ENCODE measurements around the gene SF3A1. TPM values are rescaled to one million over a fixed set of nuclear protein-coding genes. Genes with fewer than 3 reads are reported as not detected.

SF3A1 gene
- total RNA-seq, 1 experiment from 2014 or later, result 19.5 TPM

DNA sequence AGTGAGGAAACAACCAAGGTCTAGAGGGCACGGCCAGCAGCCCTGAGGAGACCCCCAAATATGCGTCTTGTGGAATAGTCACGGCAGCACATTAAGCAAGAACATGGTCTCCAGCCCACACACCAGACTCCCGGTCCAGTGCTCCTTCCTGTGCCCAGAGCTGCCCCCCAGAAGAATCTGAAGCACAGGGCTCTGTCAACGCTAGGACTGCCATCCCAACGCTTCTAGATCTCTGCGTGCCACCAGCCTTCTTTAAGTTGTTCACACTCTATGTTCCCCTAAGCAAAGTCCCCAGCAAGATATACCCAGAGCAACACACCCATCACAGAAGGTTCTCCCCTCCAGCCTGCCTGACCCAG lies 36.6 kb upstream of the SF3A1 start:
- Histone ChIP-seq H3K36me3 (no peaks in the 10 kb centered on the region), H3K27me3 (no peaks in the 10 kb centered on the region), H3K4me3 (no peak overlapping the region), H3K9me3 (peaks cover 6% of the 10 kb centered on the region)
- DNase-seq, result no peak

- DNase-seq, result no peak
Measured at GRCh38 chr22:30392661-30393321, 36.1 kb upstream of the SF3A1 start.

DNA sequence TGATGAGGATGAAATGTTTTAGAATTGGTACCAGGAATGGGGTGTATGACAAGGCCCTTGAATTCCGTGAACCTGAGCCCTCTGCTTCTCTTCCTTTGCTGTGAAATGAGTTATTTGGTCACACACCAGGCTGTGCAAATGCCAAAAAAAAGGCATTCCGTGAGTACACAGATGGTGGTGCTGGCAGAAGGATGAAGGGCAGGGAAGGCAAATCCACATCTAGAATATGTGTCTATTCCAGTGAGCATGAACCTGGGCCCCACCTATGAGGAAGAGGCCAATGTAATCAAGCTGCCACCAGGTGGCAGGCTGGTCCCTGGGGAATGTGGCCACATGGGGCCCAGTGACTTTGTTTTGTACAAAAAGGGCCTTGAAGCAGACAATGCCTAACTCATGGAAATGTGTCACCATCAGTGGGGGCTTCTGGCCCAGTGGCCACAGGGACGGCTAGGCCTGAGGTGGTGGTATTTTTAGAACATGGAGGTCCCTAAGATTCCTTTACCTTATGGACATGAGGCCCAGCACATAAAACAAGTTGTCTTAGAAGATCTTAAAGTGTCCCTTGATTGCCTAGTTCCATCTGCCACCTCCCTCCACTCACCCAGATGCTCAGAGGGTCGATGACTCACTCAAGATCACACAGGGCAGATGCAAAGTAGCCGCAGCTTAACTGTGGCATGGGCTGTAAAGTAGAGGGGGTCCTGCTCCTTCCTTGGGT lies 34.4 kb upstream of the SF3A1 start:
- H3K27me3 ChIP-seq, result no peaks in the 10 kb centered on the region
- H3K9me3 ChIP-seq, result peaks cover 6% of the 10 kb centered on the region
- peak; percentile 43 for DNase-seq
- no peak overlapping the region for H3K4me3 ChIP-seq
- no peaks in the 10 kb centered on the region for H3K36me3 ChIP-seq

More at GRCh38 chr22:30392661-30393321, 36.1 kb upstream of the SF3A1 start:
- H3K27me3 ChIP-seq, result no peaks in the 10 kb centered on the region
- no peak overlapping the region for H3K4me3 ChIP-seq
- H3K9me3 ChIP-seq, result peaks cover 6% of the 10 kb centered on the region
- no peaks in the 10 kb centered on the region for H3K36me3 ChIP-seq

DNA sequence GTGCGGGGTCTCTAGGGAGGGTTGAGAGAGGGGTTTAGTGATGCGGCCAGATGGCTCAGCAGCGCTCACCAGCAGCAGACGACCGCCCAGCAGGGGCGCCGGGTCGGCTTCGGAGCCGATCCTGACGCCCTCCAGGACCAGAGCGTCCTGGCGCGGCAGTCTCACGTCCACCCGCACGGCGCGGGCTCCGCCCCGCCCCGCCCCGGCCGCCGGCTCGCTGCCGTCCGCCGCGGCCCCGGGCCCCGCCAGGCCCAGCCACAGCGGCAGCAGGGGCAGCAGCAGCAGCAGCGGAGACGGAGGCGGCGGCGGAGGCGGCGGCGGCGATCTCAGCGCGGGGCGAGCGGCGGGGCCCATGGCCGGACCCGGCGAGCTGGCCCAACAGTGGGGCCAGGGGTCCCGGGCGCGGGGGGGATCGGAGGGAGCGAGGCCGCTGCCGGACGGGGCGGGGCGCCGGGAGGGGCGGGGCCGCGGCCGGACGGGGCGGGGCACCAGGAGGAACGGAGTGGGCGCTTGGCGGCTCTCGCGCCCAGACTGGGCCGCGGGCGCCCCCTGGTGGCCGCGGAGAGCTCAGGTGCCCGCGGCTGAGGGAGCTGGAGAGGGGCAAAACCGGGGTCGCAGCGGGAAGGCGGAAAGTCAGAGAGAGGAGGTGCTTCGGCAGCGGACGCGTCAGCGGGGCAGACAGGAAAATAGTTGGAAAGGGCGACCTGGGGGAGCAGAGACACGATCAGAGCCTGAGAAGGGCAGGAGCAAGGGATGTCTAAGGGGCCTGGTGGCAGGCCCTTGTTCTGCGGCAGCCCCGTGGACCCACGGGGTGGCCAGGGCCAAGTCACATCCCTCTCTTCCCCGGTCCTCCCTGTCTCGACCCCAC lies 30.5 kb upstream of the SF3A1 start, which contains the start of gene RNF215:
TSS of gene RNF215 (minus strand) at position 452 of the 868 bp plus-strand sequence. CDS start at position 354, 98 bp downstream.
- peak; percentile 74 for DNase-seq
- Histone ChIP-seq H3K27me3 (no peaks in the 10 kb centered on the region), H3K36me3 (no peaks in the 10 kb centered on the region), H3K9me3 (peaks cover 6% of the 10 kb centered on the region), H3K4me3 (peak within 1 kb of the TSS; percentile 58)

- Histone ChIP-seq H3K4me3 (peak overlapping the region; percentile 58), H3K27me3 (no peaks in the 10 kb centered on the region), H3K9me3 (peaks cover 6% of the 10 kb centered on the region), H3K36me3 (no peaks in the 10 kb centered on the region; the same call in 1 of the 2 replicates)
- DNase-seq, result no peak
Measured at GRCh38 chr22:30386608-30386959, 29.9 kb upstream of the SF3A1 start.

- Histone ChIP-seq H3K27me3 (no peaks in the 10 kb centered on the region), H3K36me3 (no peaks in the 10 kb centered on the region; the same call in 1 of the 2 replicates), H3K4me3 (no peak overlapping the region), H3K9me3 (peaks cover 5% of the 10 kb centered on the region)
- DNase-seq, result no peak
Measured at GRCh38 chr22:30385942-30386341, 29.2 kb upstream of the SF3A1 start.

DNA sequence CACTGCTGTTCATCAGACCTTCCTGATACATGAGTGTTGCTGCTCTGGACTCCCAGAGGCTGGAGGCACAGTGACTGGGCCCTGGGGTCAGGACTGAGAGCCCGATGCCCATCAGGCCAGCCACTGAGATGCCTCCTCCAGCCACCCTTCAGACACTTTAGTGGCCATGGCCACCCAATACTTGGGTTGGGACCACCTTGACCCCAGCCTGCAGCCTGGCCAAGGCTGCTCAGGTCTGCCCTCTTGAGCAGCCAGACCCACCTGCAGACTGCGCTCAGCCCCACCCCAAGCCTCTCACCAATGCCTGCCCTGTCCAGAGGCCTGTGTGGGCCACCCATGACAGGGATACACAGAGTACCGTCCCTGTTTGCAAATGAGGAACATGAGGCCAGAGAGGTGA lies 26.4 kb upstream of the SF3A1 start:
- no peak for DNase-seq
- H3K4me3 ChIP-seq, result no peak overlapping the region
- no peaks in the 10 kb centered on the region; the same call in 1 of the 2 replicates for H3K36me3 ChIP-seq

DNA sequence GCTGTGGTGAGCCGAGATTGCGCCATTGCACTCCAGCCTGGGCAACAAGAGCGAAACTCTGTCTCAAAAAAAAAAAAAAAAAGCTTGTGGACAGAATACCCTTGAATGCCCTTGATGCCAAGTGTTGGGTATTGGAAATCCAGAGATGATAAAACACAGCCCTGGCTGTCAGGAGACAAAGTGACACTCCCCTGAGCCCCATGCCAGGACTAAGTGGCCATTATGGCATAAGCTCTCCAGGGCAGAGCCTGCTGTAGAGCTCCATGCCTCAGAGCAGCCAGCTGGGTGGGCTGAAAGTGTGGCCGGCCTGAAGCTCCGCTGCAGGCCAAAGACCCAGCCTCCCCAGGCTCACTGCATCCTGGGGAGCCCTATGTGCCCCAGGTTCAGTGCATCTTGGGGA lies 25.6 kb upstream of the SF3A1 start:
- no peaks in the 10 kb centered on the region; the same call in 1 of the 2 replicates for H3K36me3 ChIP-seq
- no peak for DNase-seq
- H3K27me3 ChIP-seq, result no peaks in the 10 kb centered on the region
- no peaks in the 10 kb centered on the region for H3K9me3 ChIP-seq
- H3K4me3 ChIP-seq, result no peak overlapping the region

More for the DNA sequence above, 26.4 kb upstream of the SF3A1 start:
- H3K27me3 ChIP-seq, result no peaks in the 10 kb centered on the region
- no peaks in the 10 kb centered on the region for H3K9me3 ChIP-seq

GRCh38 chr22:30381264-30381663 lies 24.6 kb upstream of the SF3A1 start:
- Histone ChIP-seq H3K4me3 (no peak overlapping the region), H3K36me3 (no peaks in the 10 kb centered on the region; the same call in 1 of the 2 replicates), H3K27me3 (no peaks in the 10 kb centered on the region), H3K9me3 (no peaks in the 10 kb centered on the region)
- DNase-seq, result no peak

DNA sequence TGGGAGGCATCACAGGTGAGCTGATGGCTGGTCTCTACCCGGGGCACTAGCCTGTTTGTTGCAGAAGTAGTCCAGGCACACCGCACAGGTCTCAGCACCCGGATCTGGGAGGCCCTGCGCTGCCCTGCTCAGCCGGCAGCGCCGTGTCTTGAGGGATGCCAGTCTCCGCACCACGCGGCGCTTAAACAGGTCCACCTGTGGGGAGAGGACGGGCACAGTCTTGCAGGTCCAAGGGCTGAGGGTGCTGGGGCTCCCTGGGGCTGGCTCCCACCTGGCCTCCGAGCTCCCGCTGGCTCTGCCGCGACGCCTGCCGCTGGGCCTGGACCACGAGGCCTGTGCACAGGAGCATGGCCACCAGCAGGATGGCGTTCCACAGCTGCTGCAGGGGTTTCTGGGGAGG lies 23.3 kb upstream of the SF3A1 start:
- H3K27me3 ChIP-seq, result no peaks in the 10 kb centered on the region
- H3K4me3 ChIP-seq, result no peak overlapping the region
- no peaks in the 10 kb centered on the region; the same call in 1 of the 2 replicates for H3K36me3 ChIP-seq
- no peaks in the 10 kb centered on the region for H3K9me3 ChIP-seq
- no peak for DNase-seq

DNA sequence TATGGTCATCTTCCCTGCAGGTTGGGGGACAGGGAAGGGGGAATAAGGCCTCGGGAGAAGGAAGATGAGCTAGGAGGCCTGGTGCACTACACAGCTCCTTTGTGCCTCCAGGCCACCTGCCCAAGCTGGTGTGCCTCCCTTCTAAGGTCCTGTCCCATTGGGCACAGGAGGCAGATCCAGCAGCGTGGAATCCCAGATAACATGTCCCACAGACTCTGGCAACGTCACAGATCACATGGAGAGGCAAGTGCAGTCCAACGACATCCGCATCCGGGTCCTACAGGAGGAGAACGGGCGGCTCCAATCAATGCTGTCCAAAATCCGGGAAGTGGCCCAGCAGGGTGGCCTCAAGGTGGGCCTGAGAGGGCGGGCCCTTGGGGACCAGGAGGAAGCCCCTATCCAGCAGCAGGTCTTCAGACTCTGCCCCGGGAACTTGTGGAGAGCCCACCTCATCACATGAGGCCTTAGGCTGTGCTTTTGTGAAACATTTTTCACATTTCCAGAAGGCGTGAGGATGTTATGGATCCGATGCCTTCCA lies 18.7 kb upstream of the SF3A1 start:
- no peak overlapping the region for H3K4me3 ChIP-seq
- H3K27me3 ChIP-seq, result no peaks in the 10 kb centered on the region
- H3K9me3 ChIP-seq, result no peaks in the 10 kb centered on the region
- no peaks in the 10 kb centered on the region for H3K36me3 ChIP-seq
- DNase-seq, result no peak

DNA sequence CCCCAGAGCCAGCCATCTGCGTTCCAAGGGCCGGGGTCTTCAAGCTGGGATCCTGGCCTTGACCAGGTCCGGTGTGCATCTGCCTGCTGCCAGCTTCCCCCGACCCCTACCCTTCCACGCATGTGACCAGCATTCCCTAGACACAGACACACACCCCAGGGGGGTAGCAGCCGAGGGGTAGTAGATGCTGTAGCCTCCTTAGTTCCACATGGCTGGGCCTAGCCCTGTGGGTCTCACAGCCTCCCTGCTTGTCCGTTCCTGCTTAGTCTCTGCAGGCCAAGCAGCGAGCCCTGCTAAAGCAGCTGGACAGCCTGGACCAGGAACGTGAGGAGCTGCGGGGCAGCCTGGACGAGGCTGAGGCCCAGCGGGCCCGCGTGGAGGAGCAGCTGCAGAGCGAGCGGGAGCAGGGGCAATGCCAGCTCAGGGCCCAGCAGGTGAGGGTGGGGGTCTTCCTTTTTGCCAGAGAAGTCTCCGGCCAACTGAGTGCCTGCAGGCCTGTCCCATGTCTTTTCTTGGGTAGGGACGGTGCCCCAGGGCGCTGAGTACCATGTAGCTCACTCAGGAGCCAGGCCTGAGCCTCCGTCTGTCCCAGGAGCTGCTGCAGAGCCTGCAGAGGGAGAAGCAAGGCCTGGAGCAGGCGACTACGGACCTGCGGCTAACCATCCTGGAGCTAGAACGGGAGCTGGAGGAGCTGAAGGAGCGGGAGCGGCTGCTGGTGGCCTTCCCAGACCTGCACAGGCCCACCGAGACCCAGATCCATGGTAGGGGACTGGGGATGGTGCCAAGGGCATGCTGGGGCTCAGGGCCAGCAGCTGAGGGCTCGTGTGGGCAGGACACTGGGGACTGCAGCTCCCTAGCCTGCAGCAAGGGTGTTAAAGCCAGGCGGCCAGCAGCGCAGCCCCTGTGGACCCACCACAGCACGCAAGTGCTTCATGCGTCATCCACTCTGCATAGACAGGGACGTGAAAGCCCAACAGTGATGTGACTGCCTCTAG lies 16.9 kb upstream of the SF3A1 start:
- H3K4me3 ChIP-seq, result no peak overlapping the region
- no peaks in the 10 kb centered on the region for H3K36me3 ChIP-seq
- DNase-seq, result no peak
- H3K27me3 ChIP-seq, result no peaks in the 10 kb centered on the region
- H3K9me3 ChIP-seq, result no peaks in the 10 kb centered on the region

GRCh38 chr22:30372915-30373314 lies 16.2 kb upstream of the SF3A1 start:
- no peak for DNase-seq
- H3K9me3 ChIP-seq, result no peaks in the 10 kb centered on the region
- H3K4me3 ChIP-seq, result no peak overlapping the region
- no peaks in the 10 kb centered on the region for H3K27me3 ChIP-seq
- no peaks in the 10 kb centered on the region for H3K36me3 ChIP-seq

DNA sequence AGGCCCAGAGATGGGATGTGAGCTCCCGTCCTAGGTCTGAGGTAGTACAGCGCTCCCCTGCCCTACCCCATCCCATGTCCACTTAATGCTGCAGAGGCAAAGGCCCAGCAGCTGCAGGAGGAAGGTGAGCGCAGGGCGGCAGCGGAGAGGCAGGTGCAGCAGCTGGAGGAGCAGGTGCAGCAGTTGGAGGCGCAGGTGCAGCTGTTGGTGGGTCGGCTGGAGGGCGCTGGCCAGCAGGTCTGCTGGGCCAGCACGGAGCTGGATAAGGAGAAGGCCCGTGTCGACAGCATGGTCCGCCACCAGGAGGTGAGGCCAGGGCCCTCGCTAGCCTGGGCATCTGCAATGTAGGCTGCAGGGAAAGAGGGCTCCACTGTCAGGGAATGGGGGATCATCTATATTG lies 15.3 kb upstream of the SF3A1 start:
- no peaks in the 10 kb centered on the region for H3K36me3 ChIP-seq
- H3K9me3 ChIP-seq, result no peaks in the 10 kb centered on the region
- no peak overlapping the region for H3K4me3 ChIP-seq
- no peaks in the 10 kb centered on the region for H3K27me3 ChIP-seq
- no peak for DNase-seq

DNA sequence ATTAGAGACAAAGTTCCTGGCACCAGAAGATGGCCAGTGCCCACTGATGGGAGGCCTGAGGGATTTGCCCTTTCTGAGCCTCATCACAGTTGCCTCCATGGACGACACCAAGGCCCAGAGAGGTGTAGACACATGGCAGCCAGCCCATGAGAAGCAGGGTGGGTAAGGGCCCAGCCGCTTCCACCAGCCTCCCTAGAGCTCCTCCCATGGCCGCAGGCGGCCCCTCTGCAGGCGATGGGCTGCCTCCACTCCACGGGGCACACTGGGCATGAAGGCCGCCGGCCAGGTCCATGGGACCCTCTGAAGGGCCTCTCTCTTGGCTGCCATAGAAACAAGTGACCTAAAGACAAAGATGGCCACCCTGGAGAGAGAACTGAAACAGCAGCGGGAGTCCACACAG lies 14.6 kb upstream of the SF3A1 start:
- Histone ChIP-seq H3K36me3 (no peaks in the 10 kb centered on the region), H3K27me3 (no peaks in the 10 kb centered on the region), H3K4me3 (no peak overlapping the region), H3K9me3 (no peaks in the 10 kb centered on the region)
- DNase-seq, result no peak

All from MG63 (cell line).